Measurements from ENCODE around the gene MYH9. TPM values are rescaled to one million over a fixed set of nuclear protein-coding genes. Genes with fewer than 3 reads are reported as not detected.

Gene MYH9
- total RNA-seq, 1 experiment from 2014 or later: 758 TPM

- Histone ChIP-seq H4K20me1 (ENCODE audit: insufficient read depth) (no peaks in the 10 kb centered on the region), H3K27ac (no peak overlapping the region), H3K27me3 (ENCODE audit: insufficient read depth, low read depth) (no peaks in the 10 kb centered on the region), H3K4me1 (replicated peaks; ENCODE audit: insufficient read depth) (peaks cover 50% of the 10 kb centered on the region), H3K36me3 (ENCODE audit: low read depth) (no peaks in the 10 kb centered on the region), H3K9me3 (ENCODE audit: insufficient read depth, low read depth) (no peaks in the 10 kb centered on the region), H2AFZ (no peak overlapping the region), H3F3A (ENCODE audit: insufficient read depth, low read depth) (peaks cover 25% of the 10 kb centered on the region; the same call in 1 of the 2 replicates), H3K4me3 (no peak overlapping the region), H3K79me2 (ENCODE audit: low read depth) (no peaks in the 10 kb centered on the region), H3K4me2 (peak overlapping the region; percentile 24; the same call in 1 of the 2 replicates), H3K9me2 (ENCODE audit: insufficient read depth) (no peaks in the 10 kb centered on the region)
- TF ChIP-seq CTCF (conservative IDR thresholded peaks at IDR 0.05) (no peak), EZH2 (IDR thresholded peaks at IDR 0.05; ENCODE audit: low read depth) (no peak)
- CTCF ChIA-PET: no interaction called here
- intact Hi-C loops (cut with micrococcal nuclease; ENCODE audit: unreplicated experiment): no loop called here
- no peak for DNase-seq
- POLR2A ChIA-PET (ENCODE audit: unreplicated experiment): interaction anchor here (0.5 kb wide), 1 partner anchor 36 kb away, joined by 4 read pairs; no protein-coding TSS in a partner anchor
- BruUV-seq (replicated peaks): no TSS peak
Observed at GRCh38 chr22:36433318-36434231, 45.8 kb upstream of the MYH9 start.

GRCh38 chr22:36432592-36433317, 45.0 kb upstream of the MYH9 start:
- BruUV-seq (replicated peaks): no TSS peak
- intact Hi-C loops (cut with micrococcal nuclease; ENCODE audit: unreplicated experiment): no loop called here
- no peak overlapping the region for H3K27ac ChIP-seq
- H4K20me1 ChIP-seq (ENCODE audit: insufficient read depth): no peaks in the 10 kb centered on the region
- no peak overlapping the region for H3K4me2 ChIP-seq
- H3K79me2 ChIP-seq (ENCODE audit: low read depth): no peaks in the 10 kb centered on the region
- TF ChIP-seq EZH2 (IDR thresholded peaks at IDR 0.05; ENCODE audit: low read depth) (no peak), CTCF (conservative IDR thresholded peaks at IDR 0.05) (no peak)
- H3K27me3 ChIP-seq (ENCODE audit: insufficient read depth, low read depth): no peaks in the 10 kb centered on the region
- H3K4me1 ChIP-seq (replicated peaks; ENCODE audit: insufficient read depth): peaks cover 50% of the 10 kb centered on the region
- DNase-seq: no peak
- no peak overlapping the region for H2AFZ ChIP-seq
- peaks cover 22% of the 10 kb centered on the region for H3F3A ChIP-seq (ENCODE audit: insufficient read depth, low read depth)
- CTCF ChIA-PET: no interaction called here
- H3K9me3 ChIP-seq (ENCODE audit: insufficient read depth, low read depth): no peaks in the 10 kb centered on the region
- no peaks in the 10 kb centered on the region for H3K36me3 ChIP-seq (ENCODE audit: low read depth)
- POLR2A ChIA-PET (ENCODE audit: unreplicated experiment): interaction anchor here (0.5 kb wide), 1 partner anchor 36 kb away, joined by 4 read pairs; no protein-coding TSS in a partner anchor
- no peaks in the 10 kb centered on the region for H3K9me2 ChIP-seq (ENCODE audit: insufficient read depth)
- H3K4me3 ChIP-seq: no peak overlapping the region

GRCh38 chr22:36431977-36432376, 44.2 kb upstream of the MYH9 start:
- Histone ChIP-seq H3K4me3 (no peak overlapping the region), H4K20me1 (ENCODE audit: insufficient read depth) (no peaks in the 10 kb centered on the region), H3K4me2 (no peak overlapping the region), H3K79me2 (ENCODE audit: low read depth) (no peaks in the 10 kb centered on the region), H2AFZ (no peak overlapping the region), H3K9me3 (ENCODE audit: insufficient read depth, low read depth) (no peaks in the 10 kb centered on the region), H3K36me3 (ENCODE audit: low read depth) (no peaks in the 10 kb centered on the region), H3K9me2 (ENCODE audit: insufficient read depth) (no peaks in the 10 kb centered on the region), H3K27me3 (ENCODE audit: insufficient read depth, low read depth) (no peaks in the 10 kb centered on the region), H3K27ac (no peak overlapping the region), H3K4me1 (replicated peaks; ENCODE audit: insufficient read depth) (peaks cover 50% of the 10 kb centered on the region), H3F3A (ENCODE audit: insufficient read depth, low read depth) (peaks cover 26% of the 10 kb centered on the region)
- no peak for TF ChIP-seq EZH2 (IDR thresholded peaks at IDR 0.05; ENCODE audit: low read depth)
- TF ChIP-seq CTCF (conservative IDR thresholded peaks at IDR 0.05): no peak
- CTCF ChIA-PET: no interaction called here
- intact Hi-C loops (cut with micrococcal nuclease; ENCODE audit: unreplicated experiment): no loop called here
- DNase-seq: no peak
- no TSS peak for BruUV-seq (replicated peaks)
- POLR2A ChIA-PET (ENCODE audit: unreplicated experiment): no interaction called here
